Raji (cell line): Measurements from ENCODE around the gene PARP3.

Source experiments
- POLR2A ChIP-seq: IDR thresholded peaks from 2 replicates; pipeline ENCODE4 v1.6.1; 2011; ENCODE audit warnings: low read depth, low read length, control low read depth; ENCODE audit not compliant: insufficient read depth

PARP3 gene

DNA sequence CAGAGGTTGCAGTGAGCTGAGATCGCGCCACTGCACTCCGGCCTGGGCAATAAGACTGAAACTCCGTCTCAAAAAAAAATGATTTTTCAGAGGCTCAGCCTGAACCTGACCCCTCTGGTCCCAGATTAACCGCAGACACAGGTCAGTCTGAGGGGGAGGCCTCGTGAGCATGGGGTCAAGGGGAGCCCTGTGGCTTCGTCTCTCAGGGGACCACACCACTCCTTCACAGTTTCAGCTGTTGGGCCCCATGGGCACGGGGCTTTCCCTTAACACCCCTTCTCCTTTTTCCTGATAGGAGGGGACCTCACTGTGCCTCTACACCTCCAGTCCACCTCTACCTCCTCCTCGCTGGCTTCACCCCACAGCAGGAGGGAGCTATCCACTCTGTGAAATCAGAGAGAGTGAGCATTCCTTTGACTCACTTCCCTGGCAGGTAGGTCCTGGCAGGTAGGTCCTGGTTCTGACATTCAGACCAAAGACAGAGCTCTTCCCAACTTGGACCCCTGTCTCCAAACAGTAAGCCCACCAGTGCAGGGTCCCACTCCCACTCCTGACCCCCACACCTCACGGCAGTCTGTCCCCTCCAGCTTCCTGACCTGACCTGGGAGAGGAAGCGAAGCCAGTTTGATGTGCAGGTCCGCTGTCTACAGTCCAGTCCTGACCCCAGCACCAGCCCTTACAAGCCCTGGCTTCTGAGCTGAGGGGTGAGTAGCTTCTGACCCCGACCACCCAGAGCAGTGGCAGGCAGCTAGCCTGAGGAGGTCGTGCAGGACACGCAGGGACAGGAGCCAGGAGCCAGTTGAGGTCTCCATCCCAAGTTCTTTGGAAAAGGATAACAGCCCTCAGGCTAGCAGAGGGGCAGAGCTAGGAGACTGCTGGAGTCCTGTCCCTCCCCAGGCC lies 9.4 kb upstream of the PARP3 start:
- TF ChIP-seq POLR2A = no peak

GRCh38 chr3:51933471-51934138 lies 8.6 kb upstream of the PARP3 start:
- TF ChIP-seq POLR2A = no peak

DNA sequence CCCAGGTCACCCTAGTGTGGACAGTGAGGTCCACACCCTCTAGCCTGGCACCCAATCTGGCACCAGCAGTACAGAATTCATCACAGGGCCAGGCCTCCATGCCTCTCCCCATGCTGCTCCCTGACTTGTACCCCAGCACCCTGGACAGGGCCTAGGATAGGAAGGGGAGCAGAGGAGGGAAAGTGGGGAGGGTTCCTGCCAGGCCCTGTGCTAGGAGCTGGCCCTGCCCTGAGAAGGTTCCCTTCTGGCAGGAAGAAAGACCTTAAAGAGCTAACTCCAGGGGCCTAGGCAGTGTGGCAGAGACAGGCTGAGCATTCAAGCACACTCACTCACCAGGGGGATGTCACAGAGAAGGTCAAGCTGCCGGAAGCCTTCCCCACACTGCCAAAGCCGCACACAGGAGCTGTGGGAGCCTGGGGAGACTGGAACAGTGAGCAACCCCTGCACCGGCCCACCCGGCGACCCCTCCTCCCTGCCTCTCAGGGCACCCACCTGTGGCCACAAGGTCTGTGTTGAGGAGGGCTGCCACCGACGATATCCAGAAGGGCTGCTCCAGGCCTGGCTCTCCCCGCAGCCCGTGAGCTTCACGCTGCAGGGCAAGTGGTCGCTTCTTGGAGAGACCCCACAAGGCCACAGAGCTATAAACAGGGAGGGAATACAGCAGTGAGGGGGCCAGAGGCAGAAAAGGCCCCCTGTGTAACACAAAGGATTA lies 7.9 kb upstream of the PARP3 start:
- TF ChIP-seq POLR2A = no peak

DNA sequence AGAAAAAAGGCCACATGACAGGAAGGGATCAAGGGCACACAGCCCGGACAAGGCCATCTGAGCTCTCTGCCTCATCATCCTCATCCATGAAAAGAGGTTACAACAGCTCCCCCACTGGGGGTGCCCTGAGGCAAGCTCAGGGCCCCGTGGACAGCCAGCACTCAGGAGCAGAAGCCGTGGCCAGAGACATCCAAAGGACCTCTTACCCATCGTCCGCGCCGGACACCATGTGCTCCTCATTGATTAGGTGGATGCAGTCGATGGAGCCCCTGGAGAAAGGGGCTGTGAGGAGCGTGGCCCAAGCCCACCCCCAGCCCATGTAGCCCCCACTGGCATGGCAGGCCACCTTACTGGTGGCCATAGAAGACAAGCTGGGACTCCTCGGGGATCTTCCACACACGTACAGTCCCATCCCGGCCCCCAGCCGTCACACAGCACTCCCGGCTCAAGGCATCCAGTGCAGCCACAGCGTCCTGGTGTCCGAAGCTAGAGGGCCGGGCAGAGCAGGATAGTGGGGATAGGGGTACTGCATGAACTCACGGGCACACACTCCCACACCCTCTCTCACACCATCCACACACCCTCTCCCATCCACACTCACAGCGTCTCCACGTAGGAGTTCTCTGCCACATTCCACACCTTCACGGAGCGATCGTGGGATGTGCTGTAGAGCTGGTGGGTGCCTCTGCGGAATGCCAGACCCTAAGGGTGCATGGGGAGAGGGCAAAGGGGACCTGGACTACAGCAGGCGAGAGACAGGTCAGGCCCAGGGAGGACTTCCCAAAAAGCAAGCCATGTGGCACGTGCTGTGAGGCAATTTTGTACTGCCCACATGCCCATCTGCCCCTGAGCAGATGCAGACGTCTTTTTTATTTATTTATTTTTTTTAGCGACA lies 6.9 kb upstream of the PARP3 start:
- no peak for TF ChIP-seq POLR2A

DNA sequence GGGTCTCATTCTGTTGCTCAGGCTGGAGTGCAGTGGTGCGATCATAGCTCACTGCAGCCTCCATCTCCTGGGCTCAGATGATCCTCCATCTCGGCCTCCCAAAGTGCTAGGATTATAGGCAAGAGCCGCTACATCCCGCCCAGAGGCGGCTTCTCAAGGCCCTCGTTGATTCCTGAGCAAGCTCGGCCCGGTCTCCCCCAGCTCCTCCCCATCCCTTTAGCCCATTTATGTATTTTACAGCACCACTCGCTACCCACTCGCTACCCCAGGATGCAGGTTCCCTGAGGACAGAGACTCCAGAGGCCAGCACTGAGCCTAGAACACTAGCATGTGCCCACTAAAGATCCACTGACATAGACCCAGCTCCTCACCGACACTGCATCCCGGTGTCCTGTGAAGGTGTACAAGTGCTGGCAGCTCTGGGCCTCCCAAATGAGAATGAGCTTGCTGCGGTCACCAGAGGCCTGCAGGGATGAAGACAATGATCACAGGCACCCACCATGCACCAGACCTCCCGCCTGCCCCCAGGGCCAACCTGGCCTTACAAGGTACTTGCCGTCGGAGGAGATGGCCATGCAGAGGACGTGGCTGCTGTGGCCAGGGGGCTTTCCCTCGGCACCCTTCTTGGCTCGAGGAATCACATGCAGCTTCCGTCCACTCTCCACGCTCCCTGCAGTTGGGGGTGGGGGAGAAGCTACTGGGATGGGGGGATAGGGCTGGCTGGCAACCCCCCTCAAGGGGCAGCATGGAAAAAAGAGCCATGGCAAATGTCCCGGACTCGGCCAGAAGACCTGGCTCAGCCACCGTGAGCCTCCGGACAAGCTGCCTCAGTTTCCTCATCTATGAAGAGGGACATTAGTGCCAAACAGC lies 6.0 kb upstream of the PARP3 start:
- TF ChIP-seq POLR2A = no peak

GRCh38 chr3:51937014-51937413 lies 5.1 kb upstream of the PARP3 start:
- no peak for TF ChIP-seq POLR2A

DNA sequence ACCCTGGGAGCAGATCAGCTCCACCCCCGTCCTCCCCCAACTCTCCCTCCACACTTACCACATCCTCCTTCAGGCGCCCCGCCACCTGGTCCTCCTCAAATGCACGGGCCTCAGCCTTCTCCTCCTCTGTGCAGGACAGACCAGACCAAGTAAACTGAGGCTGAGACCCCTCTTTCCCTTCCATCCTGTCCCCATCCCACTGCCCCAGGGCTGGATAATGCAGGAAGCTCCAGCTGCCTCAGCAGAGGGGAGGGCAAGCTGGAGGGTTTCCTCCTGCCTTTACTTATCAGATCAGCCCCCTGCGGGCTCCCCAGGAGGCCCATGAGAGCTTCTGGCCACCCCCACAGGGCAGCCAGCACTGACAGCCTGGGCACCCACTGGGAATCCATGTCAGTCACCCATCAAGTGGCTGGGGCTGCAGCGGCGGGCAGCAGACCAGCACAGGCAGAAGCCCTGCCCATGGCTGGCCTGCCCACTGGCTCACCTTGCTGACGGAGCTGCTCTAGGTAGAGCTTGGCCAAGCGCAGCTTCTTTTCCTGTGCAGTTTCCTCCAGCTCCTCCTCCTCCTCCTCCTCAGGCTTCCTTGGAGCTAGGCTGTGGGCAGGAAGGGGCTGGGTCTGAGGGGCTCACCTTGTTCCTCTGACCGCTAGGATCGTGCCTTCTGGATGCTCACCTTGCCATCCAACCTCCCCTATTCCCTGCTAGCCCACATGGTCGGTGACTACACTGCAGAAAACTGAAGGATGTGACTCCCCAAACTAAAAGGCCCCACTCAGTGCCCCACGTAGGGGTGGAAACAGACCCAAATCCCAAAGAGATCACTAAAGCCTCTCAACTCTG lies 4.3 kb upstream of the PARP3 start:
- TF ChIP-seq POLR2A = no peak

- TF ChIP-seq POLR2A = no peak
These were observed 3.3 kb upstream of the PARP3 start for GRCh38 chr3:51938780-51939425.

DNA sequence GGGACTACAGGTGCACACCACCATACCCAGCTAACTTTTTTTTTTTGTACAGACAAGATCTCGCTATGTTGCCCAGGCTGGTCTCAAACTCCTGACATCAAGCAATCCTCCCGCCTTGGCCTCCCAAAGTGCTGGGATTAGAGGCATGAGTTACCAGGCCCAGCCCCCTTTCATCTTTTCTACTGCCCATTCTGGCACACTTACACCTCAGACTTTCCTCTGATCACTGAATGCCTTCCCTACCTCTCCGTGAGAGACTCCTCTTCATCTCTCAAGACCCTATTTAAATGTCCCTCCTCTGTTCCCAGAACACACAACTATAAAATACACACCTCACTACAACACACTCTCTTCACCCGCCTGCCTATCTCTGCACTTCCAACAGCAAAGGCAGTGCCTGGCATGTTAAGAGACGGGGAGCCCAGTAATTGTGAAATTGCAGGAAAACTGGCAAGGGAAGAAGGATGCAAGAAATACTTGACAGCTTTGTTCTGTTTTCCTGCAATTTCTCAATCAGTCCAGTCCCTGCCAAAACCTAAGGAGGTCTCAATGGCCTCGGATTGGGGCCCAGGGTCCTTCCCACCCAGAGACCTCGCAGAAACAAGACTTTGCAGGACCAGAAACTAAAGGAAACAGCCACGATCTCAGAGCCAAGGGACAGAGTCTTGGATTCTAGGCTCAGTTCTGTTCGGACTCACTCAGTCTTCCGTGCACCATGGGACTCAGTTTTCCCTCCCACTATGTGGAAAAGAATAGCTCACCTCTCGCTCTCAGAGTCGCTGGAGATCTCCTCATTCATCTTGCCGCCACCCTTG lies 1.3 kb upstream of the PARP3 start:
- no peak for TF ChIP-seq POLR2A

DNA sequence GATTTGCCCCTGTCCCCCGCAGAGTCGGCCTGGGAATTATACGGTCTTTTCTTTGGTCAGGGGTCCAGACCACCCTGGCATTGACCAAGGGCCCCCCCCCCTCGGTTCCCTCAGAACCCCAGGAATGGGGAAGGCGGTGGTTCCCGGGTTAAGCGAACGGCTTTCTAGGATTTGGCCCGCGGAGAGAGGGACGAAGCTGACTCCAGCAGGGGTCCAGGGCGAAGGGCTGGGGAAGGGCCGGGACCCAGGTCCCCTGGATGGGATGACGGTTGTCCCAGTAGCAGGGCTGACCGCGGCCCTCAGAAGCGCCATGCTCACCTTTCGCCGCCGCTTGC lies 733 bp upstream of the PARP3 start:
- no peak for TF ChIP-seq POLR2A

- TF ChIP-seq POLR2A = no peak
These were observed 664 bp downstream of the PARP3 start for GRCh38 chr3:51942603-51943450.
